HG03432 (cell line): ENCODE measurements around the gene TMEM220.
"Not testable (repeated sequence)": the region's sequence is repeated elsewhere in the genome, so short reads cannot be mapped to it uniquely, and the experiment has no call there.

ENCODE experiments used
- ATAC-seq: cut with Tn5 transposase; IDR thresholded peaks from one replicate; pipeline ENCODE4 v1.9.1; 2021; ENCODE audit warnings: mild to moderate bottlenecking, moderate library complexity; ENCODE audit not compliant: unreplicated experiment

Gene TMEM220

DNA sequence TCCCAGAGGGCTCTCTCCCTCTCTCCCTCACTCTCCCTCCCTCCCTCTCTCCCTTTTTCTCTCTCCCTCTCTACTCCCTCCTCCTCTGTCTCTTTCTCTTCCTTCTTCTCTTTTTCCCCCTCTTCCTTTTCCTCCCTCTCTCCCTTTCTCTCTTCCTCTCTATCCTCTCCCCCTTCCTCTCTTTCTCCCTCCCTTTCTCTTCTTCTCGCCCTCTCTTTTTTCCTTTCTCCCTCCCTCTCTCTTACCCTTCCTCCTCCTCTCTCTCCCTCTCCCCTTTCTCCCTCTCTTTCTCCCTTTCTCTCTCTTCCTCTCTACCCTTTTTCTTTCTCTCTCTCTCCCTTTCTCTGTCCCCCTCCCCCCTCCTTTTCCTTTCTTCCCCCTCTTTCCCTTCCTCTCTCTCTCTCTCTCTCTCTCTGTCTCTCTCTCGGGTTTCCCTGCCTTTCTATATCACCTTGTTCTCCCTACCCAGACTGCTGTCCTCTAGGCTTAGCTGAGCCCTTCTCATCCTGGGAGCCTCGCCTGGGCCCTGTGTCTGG, 25.8 kb upstream of the TMEM220 start:
- no peak for ATAC-seq

DNA sequence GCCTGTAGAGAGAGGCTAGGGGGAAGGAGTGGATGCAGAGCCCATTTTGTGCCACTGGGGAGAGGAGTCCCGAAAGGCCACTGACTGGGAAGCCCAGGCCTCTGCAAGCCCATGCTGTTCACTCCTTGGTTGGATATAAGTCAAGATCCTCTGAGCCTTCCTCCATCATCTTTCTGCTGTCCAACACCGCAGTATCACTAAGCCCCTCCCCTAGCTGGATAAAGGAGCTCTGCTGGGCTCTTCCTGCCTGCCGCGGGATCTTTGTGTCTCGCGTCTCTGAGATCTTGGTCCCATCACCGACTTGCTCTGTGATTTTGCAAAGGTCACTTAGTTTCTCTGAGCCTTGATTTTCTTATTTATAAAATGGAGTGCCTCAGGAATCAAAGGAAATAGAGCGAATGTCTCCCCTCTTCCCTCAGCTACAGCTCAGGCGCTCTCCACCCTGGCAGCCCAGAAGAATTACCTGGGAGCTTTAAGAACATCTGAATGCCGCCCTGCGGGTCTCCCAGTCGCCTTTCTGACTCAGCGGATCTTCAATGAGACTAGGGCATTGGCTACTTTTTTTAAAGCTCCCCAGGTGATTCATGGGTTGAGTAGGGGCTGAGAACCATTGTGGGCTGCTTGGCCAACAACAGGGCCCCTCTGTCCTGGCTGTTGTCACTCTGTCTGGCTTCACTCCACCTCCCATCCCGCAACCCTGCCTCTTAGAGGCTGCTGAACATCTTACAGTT, 25.2 kb upstream of the TMEM220 start:
- no peak for ATAC-seq

DNA sequence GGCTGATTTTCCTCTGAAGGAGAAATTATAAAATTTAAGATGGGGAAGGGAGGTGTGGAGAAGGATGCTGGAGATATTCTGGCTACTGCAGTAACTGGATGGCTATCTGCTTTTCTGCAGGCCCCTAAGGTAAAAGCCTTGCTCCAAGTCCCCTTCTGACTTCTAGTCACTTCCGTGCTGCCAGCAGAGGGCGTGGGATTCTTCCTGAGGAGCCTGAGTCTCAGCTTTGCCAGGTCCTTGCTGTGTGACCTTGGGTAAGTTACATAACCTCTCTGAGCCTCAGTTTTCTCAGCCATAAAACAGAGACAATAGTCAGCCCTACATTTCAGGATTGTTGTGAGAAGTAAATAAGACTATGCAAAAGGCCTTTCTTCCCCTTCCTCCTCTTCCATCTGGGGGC, 24.3 kb upstream of the TMEM220 start:
- ATAC-seq, result no peak

DNA sequence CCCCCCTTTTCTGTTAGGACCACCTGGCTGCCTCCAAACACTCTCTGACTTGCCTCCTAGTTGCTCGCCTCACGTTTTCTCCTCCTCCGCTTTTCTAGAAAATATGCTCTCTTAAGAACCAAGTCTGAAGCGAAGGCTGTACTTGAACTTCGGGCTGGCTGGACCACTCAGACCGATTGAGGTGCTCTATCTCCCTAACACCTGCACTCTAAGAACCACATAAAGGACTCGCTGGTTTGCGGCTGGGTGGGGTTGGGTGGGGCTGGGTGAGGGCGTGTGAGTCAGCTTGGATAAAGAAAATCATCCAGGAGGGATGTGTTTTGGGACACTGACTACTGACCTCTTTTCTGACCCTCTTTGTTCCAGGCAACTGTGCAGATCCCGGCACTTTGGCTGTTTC, 22.9 kb upstream of the TMEM220 start:
- ATAC-seq, result no peak

DNA sequence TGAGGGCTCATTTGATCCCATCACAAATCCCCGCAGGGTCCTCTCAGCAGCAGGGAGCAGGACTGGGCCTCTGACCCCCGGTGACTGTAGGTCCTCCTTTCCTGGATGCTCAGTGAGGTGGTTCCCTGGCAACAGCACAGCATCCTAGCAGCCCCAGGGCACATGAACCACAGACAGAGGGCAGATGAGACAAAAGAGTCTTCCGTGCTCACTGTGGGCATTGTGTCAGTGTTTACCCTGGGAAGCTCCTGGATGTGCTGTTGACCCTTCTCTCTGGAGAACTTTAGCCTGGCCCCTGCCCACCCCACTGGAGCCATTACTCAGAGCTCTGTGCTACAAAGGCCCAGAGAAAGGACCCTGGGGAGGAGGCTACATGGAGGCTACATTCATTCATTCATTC, 21.7 kb upstream of the TMEM220 start:
- no peak for ATAC-seq

DNA sequence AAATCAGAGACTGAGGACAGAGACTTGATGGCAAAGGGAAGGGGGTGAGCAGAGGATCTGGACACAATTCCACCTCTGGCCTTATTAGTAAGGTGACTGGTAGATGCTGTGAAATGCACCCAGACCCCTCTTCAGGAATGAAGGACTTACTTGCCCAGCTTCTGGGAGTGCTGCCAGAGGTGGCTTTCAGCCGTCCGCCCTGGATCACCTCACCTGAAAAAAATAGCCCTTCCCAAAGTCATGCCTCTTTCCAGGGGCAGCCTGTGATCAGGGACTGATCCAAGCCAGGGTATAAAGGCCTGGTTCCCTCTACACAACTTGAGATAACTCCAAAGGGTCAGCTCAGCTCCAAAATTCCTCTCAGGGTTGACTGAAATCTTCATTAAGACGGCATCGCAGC, 20.4 kb upstream of the TMEM220 start:
- no peak for ATAC-seq

DNA sequence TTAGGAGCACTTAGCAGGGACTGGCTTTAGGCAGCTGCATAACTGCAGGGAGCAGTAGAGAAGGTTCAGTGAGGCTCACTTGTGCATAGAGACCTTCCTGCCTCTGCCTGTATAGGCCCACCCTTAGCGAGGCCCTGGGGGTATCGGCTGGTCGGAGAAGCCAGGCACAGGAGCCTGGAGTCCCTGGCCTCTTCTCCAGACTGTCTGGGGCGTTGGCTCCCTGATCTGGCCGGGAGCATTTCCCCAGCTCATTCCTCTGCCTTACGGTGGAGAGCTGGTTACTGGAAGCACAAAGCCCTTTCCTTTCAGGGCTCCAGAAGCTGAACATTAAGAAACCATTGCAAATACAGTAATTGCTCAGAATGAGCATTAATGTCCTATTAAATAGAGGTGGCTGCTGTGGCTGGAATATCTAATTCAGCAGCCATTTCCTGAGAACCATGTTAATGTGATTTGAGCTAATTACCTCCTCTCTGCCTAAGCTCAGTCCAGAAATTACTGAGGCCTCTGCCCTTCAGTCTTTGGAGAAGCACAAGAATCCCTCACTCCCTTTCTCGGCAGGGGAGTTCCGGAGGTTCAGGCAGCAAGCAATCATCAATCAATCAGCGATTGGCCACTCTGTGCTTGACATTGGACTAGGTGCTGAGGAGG, 18.8 kb upstream of the TMEM220 start:
- ATAC-seq, result no peak

DNA sequence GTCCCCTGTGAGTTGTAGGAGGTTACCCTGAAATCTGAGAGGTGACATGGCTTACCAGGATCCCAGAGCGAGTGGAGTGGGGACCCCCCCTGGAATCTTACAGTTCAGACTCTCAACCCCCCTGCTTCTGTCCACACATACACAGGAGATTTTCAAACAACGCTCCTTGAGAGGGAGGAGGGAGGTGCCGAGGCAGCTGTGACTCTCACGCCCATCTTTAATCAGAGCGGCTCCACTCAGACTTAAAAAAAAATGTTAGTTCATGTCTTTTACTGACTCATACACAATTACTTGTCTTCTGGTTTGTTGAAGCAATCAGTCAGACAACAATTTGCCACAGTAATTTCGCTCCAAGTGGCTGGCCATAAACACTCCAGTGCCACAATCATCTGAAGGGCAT, 15.4 kb upstream of the TMEM220 start:
- ATAC-seq, result no peak

DNA sequence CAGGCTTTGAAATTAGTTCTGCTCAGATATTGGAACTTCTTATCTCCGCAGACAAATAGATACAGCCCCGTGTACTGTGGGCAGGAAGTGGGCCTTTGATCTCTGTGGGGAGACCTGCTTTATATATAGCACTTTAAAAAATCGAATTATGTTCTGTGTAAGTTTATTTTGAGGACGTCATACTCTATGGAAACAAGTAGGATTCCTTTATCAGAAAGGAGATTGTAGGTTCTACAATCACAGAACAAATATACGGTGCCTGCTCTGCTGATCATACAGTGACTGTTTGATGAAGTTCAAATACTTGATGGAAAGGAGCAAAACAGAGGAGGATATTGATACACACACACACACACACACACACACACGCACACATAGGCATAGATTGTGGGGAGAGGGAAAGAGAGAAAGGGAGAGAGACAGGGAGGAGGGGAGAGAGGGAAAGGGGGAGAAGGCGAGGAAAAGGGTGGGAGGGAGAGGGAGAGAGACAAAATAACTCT, 14.7 kb upstream of the TMEM220 start:
- no peak for ATAC-seq

DNA sequence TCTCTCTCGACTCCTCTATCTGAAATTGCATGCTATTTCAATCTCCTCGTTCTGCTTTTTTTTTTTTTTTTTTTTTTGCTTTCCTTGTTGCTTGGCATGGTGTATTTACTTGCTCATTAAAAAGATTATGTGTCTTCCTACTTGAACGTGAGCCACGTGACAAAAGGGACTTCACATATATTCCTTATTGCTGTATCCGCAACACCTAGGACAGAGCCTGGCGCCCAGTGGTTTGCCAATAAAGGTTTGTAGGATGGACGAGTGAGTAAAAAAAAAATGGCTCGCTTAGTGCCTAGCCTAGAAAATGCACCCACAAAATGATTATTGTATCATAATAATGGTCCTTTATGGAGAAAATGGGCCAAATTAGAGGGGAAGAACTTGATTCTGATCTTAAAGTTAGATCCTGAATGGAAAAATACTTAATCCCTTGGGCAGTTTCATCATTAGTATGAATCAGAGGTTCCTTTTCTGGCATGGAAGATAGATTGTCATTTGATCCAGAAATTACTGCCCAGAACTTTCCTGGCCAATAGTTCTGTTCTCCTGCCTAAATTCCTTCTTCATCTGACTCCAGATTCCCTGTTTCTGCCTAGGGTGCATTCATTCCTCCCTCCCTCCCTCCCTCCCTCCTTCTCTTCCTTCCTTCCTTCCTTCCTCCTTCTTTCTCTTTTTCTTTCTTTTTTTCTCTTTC, 13.6 kb upstream of the TMEM220 start:
- ATAC-seq, result no peak

DNA sequence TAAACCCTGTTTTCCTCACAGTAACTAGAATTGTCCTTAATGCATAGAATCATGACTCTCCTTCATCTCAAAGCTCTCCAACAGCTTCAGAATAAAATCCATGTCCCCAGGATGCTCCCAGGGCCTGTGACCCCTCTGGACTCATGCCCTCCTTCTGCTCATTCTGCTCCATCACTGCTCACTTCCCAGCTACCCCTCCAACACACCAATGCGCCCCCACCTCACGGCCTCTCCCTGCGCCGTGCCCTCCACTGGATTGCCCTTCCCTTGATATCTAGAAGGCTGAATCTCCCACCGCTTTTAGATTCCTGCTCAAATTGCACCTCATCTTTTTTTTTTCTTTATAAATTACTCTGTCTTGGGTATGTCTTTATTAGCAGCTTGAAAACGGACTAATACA, 12.6 kb upstream of the TMEM220 start:
- ATAC-seq, result no peak

DNA sequence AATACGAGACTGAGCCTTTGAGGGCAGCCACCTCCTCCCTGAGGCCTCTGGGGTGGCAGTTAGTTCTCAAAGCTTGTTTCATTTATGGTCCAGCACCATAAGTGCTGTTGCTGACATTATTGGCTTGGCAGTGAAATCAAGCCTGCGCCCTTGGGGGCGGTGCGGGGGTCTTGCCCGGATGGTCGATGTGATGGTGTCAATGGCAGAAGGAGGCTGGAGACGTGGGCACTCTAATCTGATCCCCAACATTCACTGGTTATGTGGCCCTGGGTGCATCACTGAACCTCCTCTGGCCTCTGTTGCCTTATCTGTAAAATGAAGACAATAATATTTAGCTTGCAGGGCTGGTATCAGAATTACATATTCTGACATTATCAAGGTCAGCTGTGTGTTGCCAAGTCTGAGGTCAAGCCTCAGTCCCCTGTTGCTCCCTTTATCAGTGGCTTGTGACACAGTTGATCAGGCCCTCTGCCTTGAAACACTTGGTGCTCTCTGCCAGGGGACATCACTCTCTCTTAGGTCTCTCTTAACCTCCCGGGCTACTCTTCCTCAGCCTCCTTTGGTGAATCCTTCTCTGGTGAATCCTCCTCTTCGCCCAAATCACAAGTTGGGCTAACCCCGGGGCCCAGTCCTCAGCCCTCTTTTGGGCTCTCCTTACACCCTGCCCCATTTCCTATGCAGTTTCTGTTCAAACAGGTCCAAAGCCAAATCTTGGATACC, 11.8 kb upstream of the TMEM220 start:
- ATAC-seq, result no peak

DNA sequence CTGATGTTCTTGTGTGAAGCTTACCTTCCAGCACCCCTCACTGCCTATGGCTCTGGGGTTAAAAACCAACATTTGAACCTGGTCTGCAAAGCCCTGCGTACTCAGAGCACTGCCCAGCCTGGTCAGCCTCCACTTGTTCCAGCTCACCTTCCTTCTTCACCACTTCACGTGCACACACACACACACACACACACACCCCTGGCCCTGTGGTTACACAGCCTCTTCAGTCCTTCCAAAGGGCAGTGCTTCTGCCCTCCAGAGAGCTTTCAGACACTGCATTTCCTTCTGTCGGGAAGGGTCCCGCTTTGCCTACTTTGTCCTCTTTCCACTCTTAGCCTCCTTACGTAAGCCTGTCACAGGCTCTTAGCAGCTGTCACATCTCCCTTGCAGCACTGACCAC, 9.6 kb upstream of the TMEM220 start:
- ATAC-seq, result no peak

DNA sequence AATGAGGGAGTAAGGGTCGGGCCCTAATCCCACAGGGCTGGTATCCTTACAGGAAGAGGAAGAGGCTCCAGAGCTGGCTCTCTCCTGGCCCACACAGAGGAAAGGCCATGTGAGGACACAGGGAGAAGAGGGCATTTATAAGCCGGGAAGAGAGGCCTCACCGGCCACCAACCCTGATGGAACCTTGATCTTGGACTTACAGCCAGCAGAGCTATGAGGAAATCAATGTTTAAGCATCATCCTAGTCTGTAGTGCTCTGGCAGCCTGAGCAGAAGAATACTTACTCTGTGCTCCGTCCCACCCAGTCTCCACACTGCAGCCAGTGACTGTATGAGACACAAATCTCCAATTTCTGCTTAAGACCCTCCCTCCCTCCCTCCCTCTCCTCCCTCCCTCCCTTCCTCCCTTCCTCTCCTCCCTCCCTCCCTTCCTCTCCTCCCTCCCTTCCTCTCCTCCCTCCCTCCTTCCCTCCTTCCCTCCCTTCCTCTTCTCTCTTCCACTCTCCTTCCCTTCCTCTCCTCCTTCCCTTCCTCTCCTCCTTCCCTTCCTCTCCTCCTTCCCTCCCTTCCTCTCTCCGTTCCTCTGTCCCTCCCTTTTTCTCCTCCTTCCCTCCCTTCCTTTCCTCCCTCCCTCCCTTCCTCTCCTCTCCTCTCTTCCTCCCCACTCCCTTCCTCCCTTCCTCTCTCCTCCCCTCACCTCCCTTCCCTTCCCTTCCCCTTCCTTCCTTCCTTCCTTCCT, 8.9 kb upstream of the TMEM220 start:
- no peak for ATAC-seq

DNA sequence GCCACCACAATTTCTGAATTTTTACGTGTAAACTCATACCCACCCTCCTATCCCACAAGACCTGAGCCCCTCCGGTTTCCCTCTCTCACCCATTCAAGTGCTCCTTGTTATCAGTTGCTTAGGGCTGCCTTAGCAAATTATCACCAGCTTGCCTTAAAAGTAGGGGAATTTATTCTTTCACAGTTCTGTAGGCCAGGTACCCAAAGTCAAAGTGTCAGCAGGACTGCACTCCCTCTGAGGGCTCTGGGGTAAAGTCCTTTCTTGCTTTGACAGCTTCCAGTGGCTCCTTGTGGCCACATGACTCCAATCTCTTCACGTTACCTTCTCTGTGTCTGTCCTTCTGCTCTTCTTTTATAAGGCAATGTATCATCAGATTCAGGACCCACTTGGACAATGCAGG, 7.9 kb upstream of the TMEM220 start:
- ATAC-seq, result no peak

DNA sequence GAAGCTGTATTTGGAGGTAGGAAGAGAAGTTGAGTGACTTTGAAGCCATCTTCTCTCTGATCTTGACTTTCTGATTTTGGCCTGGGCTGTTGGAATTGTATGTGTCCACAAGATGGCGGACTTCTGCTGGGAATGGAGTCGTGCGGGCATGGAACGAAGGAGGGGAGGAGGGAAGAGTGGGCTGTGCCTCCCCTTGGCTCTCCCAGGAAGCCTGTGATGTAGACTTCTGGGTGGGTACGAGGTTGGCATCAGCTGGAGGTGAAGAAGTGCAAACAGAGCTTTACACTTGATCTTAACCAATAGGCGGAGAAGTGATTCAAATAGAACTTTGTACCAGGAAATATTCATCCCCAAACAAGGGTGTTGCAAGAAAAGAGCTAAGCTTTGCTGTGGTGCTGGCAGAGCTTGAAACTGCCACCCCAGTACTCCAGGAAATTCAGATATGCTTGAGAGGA, 7.4 kb upstream of the TMEM220 start:
- no peak for ATAC-seq

DNA sequence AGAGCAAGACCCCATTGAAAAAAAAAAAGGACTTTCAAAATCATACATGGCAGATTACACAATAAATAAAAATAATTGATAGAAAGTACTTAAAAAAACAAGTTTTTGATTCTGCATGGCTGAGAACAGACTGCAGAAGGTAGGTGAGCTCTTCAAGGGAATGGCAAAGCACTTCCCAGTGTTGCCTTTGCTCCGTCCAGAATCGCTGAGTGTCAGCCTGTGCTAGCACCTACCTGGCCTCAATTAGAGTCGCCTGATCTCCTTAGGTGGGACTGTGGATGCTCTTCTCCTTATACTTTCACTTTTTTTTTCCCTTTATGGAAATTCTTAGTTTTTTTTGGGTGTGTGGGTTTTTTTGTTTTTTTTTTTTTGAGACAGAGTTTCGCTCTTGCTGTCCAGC, 6.0 kb upstream of the TMEM220 start:
- ATAC-seq, result no peak

DNA sequence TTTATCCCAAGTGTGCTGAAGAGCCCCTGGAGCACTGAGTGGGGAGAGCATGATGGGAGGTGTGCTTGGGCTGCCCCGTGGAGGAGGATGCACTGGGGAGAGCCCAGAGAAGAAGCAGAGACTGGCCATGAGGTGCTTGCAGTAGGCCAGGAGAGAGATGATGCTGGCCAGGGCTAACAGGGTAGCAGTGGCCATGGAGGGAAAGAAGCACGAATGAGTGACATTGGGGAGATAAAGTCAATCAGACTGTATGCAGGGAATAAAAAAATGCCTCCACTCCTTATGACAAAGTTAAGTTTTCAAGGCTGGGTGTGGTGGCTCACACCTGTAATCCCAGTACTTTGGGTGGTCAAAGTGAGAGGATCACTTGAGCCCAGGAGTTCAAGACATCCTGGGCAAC, 5.4 kb upstream of the TMEM220 start:
- no peak for ATAC-seq

DNA sequence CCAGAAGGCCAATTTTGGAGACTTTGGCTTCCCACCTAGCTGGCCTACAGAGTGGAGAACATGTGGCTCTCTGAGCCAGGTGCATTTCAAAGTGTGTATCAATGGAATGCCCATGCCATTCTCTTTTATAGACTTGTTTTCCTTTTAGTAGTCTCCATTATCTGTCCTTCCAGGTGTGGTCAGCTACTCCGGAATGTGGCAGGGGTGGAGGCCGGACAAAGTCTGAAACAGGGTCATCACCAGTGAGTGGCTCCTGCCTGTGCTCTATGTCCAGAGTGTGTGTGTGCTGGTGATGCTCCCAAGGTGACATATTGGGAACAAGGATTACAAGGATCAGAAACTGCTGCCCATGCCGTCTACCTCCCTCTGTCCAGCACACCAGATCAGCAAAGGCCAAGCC, 3.8 kb upstream of the TMEM220 start:
- ATAC-seq, result no peak

DNA sequence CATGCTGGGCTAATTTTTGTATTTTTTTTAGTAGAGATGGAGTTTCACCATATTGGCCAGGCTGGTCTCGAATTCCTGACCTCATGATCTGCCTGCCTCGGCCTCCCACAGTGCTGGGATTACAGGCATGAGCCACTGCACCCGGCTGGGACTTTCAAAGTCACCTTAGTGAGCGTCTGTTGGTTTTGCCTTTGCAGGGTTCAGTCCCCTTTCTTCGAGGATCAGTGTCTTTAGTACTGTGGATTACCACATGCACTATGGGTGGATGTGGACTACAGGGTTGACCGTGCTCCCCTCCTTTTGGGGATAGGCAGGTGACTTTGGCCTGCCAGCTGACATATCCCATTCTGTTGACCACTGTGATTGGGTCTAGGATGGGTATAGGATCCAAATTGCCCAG, 2.3 kb upstream of the TMEM220 start:
- not testable (repeated sequence) for ATAC-seq
